Panc1 (cell line): ENCODE results near the gene F2R. TPM values are rescaled to one million over a fixed set of nuclear protein-coding genes. Genes with fewer than 3 reads are reported as not detected.

Experiments used
- ATAC-seq: fragments of 200-7000 bp; cut with Tn5 transposase; 2 replicates; pipeline ENCODE4 v1.9.1; 2020; ENCODE audit warnings: mild to moderate bottlenecking, moderate library complexity
- BruUV-seq: library from RNA; stranded (reverse); fragments of 400-500 nt; replicated peaks from 2 replicates; lab custom pipeline; 2021; lab: Mats Ljungman, UMichigan
- CTCF ChIA-PET: fragments of 300-600 bp; sonication (Branson Sonifier 250); formaldehyde crosslinking; loops from one replicate; lab custom pipeline; 2022; ENCODE audit warnings: antibody characterized with exemption; lab: Charles Lee
- POLR2A ChIA-PET: fragments of 300-600 bp; sonication (Branson Sonifier 250); formaldehyde crosslinking; loops from one replicate; lab custom pipeline; 2022; ENCODE audit warnings: antibody characterized with exemption; lab: Charles Lee
- DNase-seq: peaks from one replicate; pipeline ENCODE4 v3.0.0-alpha.2; 2010; ENCODE audit warnings: low read depth, low spot score
- H3K27ac ChIP-seq: 2 replicates; pipeline ENCODE4 v1.5.1; 2011; ENCODE audit warnings: mild to moderate bottlenecking, low read length, inconsistent platforms
- H3K27me3 ChIP-seq: fragments of 200-500 bp; sonication (Bioruptor generic); 2 replicates; pipeline ENCODE4 v1.6.0; 2014; ENCODE audit warnings: low read length, inconsistent platforms; ENCODE audit not compliant: control insufficient read depth, insufficient read depth
- H3K36me3 ChIP-seq: fragments of 200-500 bp; sonication (Bioruptor generic); 2 replicates; pipeline ENCODE4 v1.5.1; 2014; ENCODE audit warnings: inconsistent platforms, mild to moderate bottlenecking, low read length, moderate library complexity; ENCODE audit not compliant: control insufficient read depth, insufficient read depth
- H3K4me1 ChIP-seq: 2 replicates; pipeline ENCODE4 v1.5.1; 2011; ENCODE audit warnings: inconsistent platforms, mild to moderate bottlenecking, low read length, moderate library complexity; ENCODE audit not compliant: control insufficient read depth, insufficient read depth
- H3K4me3 ChIP-seq, 2 experiments: 2 replicates each; pipeline ENCODE4 v1.5.1; 2011 to 2012; ENCODE audit warnings: low read depth in 2 of 2, low read length in 2 of 2, mild to moderate bottlenecking in 2 of 2, inconsistent platforms in 1 of 2, moderate library complexity in 1 of 2
- H3K9me3 ChIP-seq: fragments of 200-500 bp; sonication (Bioruptor generic); 2 replicates; pipeline ENCODE4 v1.5.1; 2014; ENCODE audit warnings: low read depth, mild to moderate bottlenecking, inconsistent platforms, low read length, moderate library complexity; ENCODE audit not compliant: control insufficient read depth, insufficient read depth
- POLR2AphosphoS5 ChIP-seq: IDR thresholded peaks from 2 replicates; pipeline ENCODE4 v1.6.1; 2012; ENCODE audit warnings: mild to moderate bottlenecking, low read depth, low read length, moderate library complexity
- SIN3A ChIP-seq: IDR thresholded peaks from 2 replicates; pipeline ENCODE4 v1.6.1; 2012; ENCODE audit warnings: low read depth, mild to moderate bottlenecking, low read length, moderate library complexity, borderline replicate concordance; ENCODE audit not compliant: insufficient read depth
- TCF7L2 ChIP-seq: IDR thresholded peaks from 2 replicates; pipeline ENCODE4 v1.6.1; 2011; ENCODE audit warnings: mild to moderate bottlenecking, low read depth, low read length, inconsistent platforms
- in situ Hi-C: cut with HindIII; loops from 2 replicates; pipeline ENCODE4 v1.10.0; 2016; ENCODE audit warnings: low sequenced_read_pairs, low pct_unique_long_range_greater_than_20kb
- intact Hi-C: fragments of 100-400 bp; cut with micrococcal nuclease; formaldehyde crosslinking; loops from one replicate; pipeline ENCODE4 v1.10.0; 2022; ENCODE audit not compliant: unreplicated experiment
- total RNA-seq: library from RNA; stranded (reverse); gene quantifications from one replicate; pipeline ENCODE4 v1.2.1, GENCODE V29; 2021; ENCODE audit not compliant: unreplicated experiment
- TF ChIP-seq, protein P1 (sequence below): fragments of 450-650 bp; IDR thresholded peaks from 2 replicates; pipeline ENCODE4 v1.5.1; 2017; ENCODE audit warnings: mild to moderate bottlenecking
- TF ChIP-seq, protein P2 (sequence below), 2 experiments: IDR thresholded peaks; 2 replicates each; pipeline ENCODE4 v1.6.1; 2011 to 2012; ENCODE audit warnings: low read depth in 2 of 2, control low read depth in 1 of 2, low read length in 1 of 2, mild to moderate bottlenecking in 1 of 2, moderate library complexity in 1 of 2; ENCODE audit not compliant: insufficient read depth in 1 of 2

Gene F2R
- total RNA-seq, 1 experiment from 2014 or later = 26.0 TPM

DNA sequence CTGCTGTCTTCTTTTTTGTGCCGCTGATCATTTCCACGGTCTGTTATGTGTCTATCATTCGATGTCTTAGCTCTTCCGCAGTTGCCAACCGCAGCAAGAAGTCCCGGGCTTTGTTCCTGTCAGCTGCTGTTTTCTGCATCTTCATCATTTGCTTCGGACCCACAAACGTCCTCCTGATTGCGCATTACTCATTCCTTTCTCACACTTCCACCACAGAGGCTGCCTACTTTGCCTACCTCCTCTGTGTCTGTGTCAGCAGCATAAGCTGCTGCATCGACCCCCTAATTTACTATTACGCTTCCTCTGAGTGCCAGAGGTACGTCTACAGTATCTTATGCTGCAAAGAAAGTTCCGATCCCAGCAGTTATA, 17.1 kb downstream of the F2R start:
- CTCF ChIA-PET = interaction anchor here (0.6 kb wide), 1 partner anchor 90 kb away, joined by 4 read pairs; no protein-coding TSS in a partner anchor
- BruUV-seq = no TSS peak
- no peak for DNase-seq
- H3K36me3 ChIP-seq = no peaks in the 10 kb centered on the region
- TF ChIP-seq POLR2AphosphoS5 = no peak
- TF ChIP-seq, protein P1, sequence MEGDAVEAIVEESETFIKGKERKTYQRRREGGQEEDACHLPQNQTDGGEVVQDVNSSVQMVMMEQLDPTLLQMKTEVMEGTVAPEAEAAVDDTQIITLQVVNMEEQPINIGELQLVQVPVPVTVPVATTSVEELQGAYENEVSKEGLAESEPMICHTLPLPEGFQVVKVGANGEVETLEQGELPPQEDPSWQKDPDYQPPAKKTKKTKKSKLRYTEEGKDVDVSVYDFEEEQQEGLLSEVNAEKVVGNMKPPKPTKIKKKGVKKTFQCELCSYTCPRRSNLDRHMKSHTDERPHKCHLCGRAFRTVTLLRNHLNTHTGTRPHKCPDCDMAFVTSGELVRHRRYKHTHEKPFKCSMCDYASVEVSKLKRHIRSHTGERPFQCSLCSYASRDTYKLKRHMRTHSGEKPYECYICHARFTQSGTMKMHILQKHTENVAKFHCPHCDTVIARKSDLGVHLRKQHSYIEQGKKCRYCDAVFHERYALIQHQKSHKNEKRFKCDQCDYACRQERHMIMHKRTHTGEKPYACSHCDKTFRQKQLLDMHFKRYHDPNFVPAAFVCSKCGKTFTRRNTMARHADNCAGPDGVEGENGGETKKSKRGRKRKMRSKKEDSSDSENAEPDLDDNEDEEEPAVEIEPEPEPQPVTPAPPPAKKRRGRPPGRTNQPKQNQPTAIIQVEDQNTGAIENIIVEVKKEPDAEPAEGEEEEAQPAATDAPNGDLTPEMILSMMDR = no peak
- TF ChIP-seq, protein P2, sequence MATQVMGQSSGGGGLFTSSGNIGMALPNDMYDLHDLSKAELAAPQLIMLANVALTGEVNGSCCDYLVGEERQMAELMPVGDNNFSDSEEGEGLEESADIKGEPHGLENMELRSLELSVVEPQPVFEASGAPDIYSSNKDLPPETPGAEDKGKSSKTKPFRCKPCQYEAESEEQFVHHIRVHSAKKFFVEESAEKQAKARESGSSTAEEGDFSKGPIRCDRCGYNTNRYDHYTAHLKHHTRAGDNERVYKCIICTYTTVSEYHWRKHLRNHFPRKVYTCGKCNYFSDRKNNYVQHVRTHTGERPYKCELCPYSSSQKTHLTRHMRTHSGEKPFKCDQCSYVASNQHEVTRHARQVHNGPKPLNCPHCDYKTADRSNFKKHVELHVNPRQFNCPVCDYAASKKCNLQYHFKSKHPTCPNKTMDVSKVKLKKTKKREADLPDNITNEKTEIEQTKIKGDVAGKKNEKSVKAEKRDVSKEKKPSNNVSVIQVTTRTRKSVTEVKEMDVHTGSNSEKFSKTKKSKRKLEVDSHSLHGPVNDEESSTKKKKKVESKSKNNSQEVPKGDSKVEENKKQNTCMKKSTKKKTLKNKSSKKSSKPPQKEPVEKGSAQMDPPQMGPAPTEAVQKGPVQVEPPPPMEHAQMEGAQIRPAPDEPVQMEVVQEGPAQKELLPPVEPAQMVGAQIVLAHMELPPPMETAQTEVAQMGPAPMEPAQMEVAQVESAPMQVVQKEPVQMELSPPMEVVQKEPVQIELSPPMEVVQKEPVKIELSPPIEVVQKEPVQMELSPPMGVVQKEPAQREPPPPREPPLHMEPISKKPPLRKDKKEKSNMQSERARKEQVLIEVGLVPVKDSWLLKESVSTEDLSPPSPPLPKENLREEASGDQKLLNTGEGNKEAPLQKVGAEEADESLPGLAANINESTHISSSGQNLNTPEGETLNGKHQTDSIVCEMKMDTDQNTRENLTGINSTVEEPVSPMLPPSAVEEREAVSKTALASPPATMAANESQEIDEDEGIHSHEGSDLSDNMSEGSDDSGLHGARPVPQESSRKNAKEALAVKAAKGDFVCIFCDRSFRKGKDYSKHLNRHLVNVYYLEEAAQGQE (IDR thresholded peaks at IDR 0.05; ENCODE audit: insufficient read depth in 1 of 2, low read depth in 2 of 2, low read length in 1 of 2) = no peak
- no peak for TF ChIP-seq SIN3A
- TF ChIP-seq TCF7L2 = no peak
- intact Hi-C loops (no loop called here), in situ Hi-C loops (no loop called here)
- no peak for ATAC-seq
- POLR2A ChIA-PET = no interaction called here
- no peak overlapping the region for H3K4me3 ChIP-seq
- H3K9me3 ChIP-seq = peaks cover 16% of the 10 kb centered on the region; the same call in 1 of the 2 replicates
- H3K27me3 ChIP-seq = no peaks in the 10 kb centered on the region
- H3K27ac ChIP-seq = no peak overlapping the region
- H3K4me1 ChIP-seq = no peaks in the 10 kb centered on the region; the same call in 1 of the 2 replicates

DNA sequence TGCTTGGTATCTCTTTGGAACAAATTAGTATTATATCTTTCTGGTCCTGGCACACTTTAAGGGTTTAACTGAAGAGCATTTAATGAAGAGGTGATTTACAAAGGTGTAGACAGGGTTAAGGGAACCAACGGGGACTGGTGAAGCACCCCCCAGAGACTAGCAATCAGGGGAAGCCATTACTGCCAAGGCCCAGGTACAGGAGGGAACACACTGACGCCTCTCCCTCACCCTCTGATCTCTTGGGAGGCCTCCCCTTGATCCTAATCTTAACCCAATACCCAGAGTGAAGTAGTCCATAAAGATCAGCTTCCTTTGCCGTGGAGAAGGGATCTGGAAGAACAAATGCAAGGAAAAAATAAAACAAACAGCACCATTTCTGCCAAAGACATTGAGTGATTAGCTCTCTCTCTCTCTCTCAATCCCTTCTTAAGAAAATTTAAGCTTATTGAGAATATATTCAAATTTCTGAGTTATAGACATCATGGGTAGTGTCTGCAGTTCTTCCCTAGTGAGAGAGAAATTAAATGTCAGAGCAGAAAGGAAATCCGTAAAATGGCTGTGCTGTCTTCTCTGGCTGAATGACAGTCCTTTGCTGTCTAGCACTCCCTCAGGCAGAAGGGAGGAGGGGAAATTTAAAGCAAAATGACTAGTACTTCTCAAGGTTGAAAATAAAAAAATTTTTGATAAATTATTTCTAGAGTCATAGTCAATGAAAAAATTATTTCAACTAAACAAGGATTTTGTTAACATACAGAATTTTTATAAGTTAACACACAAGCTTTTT, 20.0 kb downstream of the F2R start:
- H3K9me3 ChIP-seq = no peaks in the 10 kb centered on the region
- peaks cover 7% of the 10 kb centered on the region; the same call in 1 of the 2 replicates for H3K4me1 ChIP-seq
- no TSS peak for BruUV-seq
- in situ Hi-C loops = no loop called here
- ChIA-PET CTCF (no interaction called here), POLR2A (interaction anchor here (0.6 kb wide), 1 partner anchor 122 kb away, joined by 11 read pairs; no protein-coding TSS in a partner anchor)
- TF ChIP-seq POLR2AphosphoS5 (no peak), SIN3A (no peak)
- TF ChIP-seq, protein P2 (IDR thresholded peaks at IDR 0.05; ENCODE audit: insufficient read depth in 1 of 2, low read depth in 2 of 2, low read length in 1 of 2) = no peak
- TF ChIP-seq, protein P1 = no peak
- ATAC-seq (no peak), DNase-seq (no peak)
- no peak overlapping the region; the same call in 1 of the 2 replicates for H3K27ac ChIP-seq
- H3K27me3 ChIP-seq = no peaks in the 10 kb centered on the region
- no peak overlapping the region for H3K4me3 ChIP-seq
- intact Hi-C loops = no loop called here
- no peaks in the 10 kb centered on the region for H3K36me3 ChIP-seq
